Measurements from ENCODE around the gene CASK.

The CASK gene

GRCh38 chrX:41909068-41909467, 14.3 kb downstream of the CASK start:
- no peak overlapping the region for H3K27ac ChIP-seq (replicated peaks)
- no peak overlapping the region for H3K4me3 ChIP-seq (replicated peaks; ENCODE audit: insufficient read depth, low read length)
- H3K27me3 ChIP-seq (ENCODE audit: insufficient read depth, poor library complexity, severe bottlenecking), result no peaks in the 10 kb centered on the region
- DNase-seq (ENCODE audit: low read depth in 1 of 2, low spot score in 1 of 2), result no peak
- TF ChIP-seq GABPA (IDR thresholded peaks at IDR 0.05; ENCODE audit: low read depth) (no peak), SPI1 (IDR thresholded peaks at IDR 0.05; ENCODE audit: borderline replicate concordance, low read depth) (no peak), CTCF (IDR thresholded peaks at IDR 0.05; ENCODE audit: insufficient read depth, low read length) (no peak), REST (IDR thresholded peaks at IDR 0.05; ENCODE audit: insufficient replicate concordance, low read depth) (no peak), POLR2AphosphoS5 (IDR thresholded peaks at IDR 0.05; ENCODE audit: low read depth) (no peak)

- Histone ChIP-seq H3K27me3 (ENCODE audit: insufficient read depth, poor library complexity, severe bottlenecking) (no peaks in the 10 kb centered on the region), H3K27ac (replicated peaks) (no peak overlapping the region), H3K4me3 (replicated peaks; ENCODE audit: insufficient read depth, low read length) (no peak overlapping the region)
- DNase-seq (ENCODE audit: low read depth in 1 of 2, low spot score in 1 of 2), result no peak
- TF ChIP-seq REST (IDR thresholded peaks at IDR 0.05; ENCODE audit: insufficient replicate concordance, low read depth) (no peak), GABPA (IDR thresholded peaks at IDR 0.05; ENCODE audit: low read depth) (no peak), CTCF (IDR thresholded peaks at IDR 0.05; ENCODE audit: insufficient read depth, low read length) (no peak), POLR2AphosphoS5 (IDR thresholded peaks at IDR 0.05; ENCODE audit: low read depth) (no peak), SPI1 (IDR thresholded peaks at IDR 0.05; ENCODE audit: borderline replicate concordance, low read depth) (no peak)
These were observed 16.7 kb downstream of the CASK start for GRCh38 chrX:41906515-41907187.

- no peak for TF ChIP-seq REST (IDR thresholded peaks at IDR 0.05; ENCODE audit: insufficient replicate concordance, low read depth)
- no peak overlapping the region for H3K27ac ChIP-seq (replicated peaks)
- DNase-seq (ENCODE audit: low read depth in 1 of 2, low spot score in 1 of 2), result no peak
- H3K27me3 ChIP-seq (ENCODE audit: insufficient read depth, poor library complexity, severe bottlenecking), result no peaks in the 10 kb centered on the region
- no peak overlapping the region for H3K4me3 ChIP-seq (replicated peaks; ENCODE audit: insufficient read depth, low read length)
These were observed 19.8 kb downstream of the CASK start for GRCh38 chrX:41903544-41903943.
